ENCODE measurements around the gene PPFIBP2. TPM values are rescaled to one million over a fixed set of nuclear protein-coding genes. Genes with fewer than 3 reads are reported as not detected.

The PPFIBP2 gene
- total RNA-seq, 2 experiments from 2014 or later = 102 to 182 TPM

- H3K27ac ChIP-seq (ENCODE audit: low read depth, low read length, poor library complexity, severe bottlenecking) = no peak overlapping the region
- no peaks in the 10 kb centered on the region for H3K79me2 ChIP-seq (ENCODE audit: insufficient read depth, low read depth, low read length)
- H4K20me1 ChIP-seq (ENCODE audit: insufficient read depth, low read length) = no peaks in the 10 kb centered on the region
- no peak overlapping the region for H3K4me3 ChIP-seq (ENCODE audit: low read depth, low read length, poor library complexity, severe bottlenecking)
- H3K36me3 ChIP-seq (ENCODE audit: insufficient read depth, low read length) = no peaks in the 10 kb centered on the region
- intact Hi-C loops (cut with micrococcal nuclease; ENCODE audit: unreplicated experiment) = no loop called here
- H3K9me3 ChIP-seq (ENCODE audit: low read length) = no peaks in the 10 kb centered on the region
- H3K4me1 ChIP-seq (ENCODE audit: insufficient read depth, low read length, poor library complexity, severe bottlenecking) = peaks cover 14% of the 10 kb centered on the region
- H2AFZ ChIP-seq (ENCODE audit: low read length) = no peak overlapping the region
- H3K4me2 ChIP-seq (ENCODE audit: low read length) = no peak overlapping the region
- CTCF ChIA-PET (ENCODE audit: unreplicated experiment) = interaction anchor here (0.7 to 0.9 kb wide), 2 partner anchors 22 to 54 kb away, joined by 3 read pairs; no protein-coding TSS in a partner anchor
- no TSS peak for BruUV-seq (replicated peaks)
- H3K9me2 ChIP-seq (ENCODE audit: insufficient read depth, low read length) = no peaks in the 10 kb centered on the region
- POLR2A ChIA-PET = interaction anchor here (1.0 kb wide), 1 partner anchor 9 kb away, joined by 3 read pairs; no protein-coding TSS in a partner anchor
- no peak for TF ChIP-seq CTCF (conservative IDR thresholded peaks at IDR 0.05; ENCODE audit: low read length)
- TF ChIP-seq EZH2phosphoT487 (IDR thresholded peaks at IDR 0.05; ENCODE audit: borderline replicate concordance, low read depth, low read length) = no peak
- DNase-seq (ENCODE audit: low spot score) = no peak
These were observed 23.3 kb upstream of the PPFIBP2 start for GRCh38 chr11:7490535-7490934.

- no peak overlapping the region for H3K27ac ChIP-seq (ENCODE audit: low read depth, low read length, poor library complexity, severe bottlenecking)
- CTCF ChIA-PET (ENCODE audit: unreplicated experiment) = no interaction called here
These were observed 21.5 kb upstream of the PPFIBP2 start for GRCh38 chr11:7492253-7492652.

More at GRCh38 chr11:7492253-7492652, 21.5 kb upstream of the PPFIBP2 start:
- intact Hi-C loops (cut with micrococcal nuclease; ENCODE audit: unreplicated experiment) = no loop called here
- H3K36me3 ChIP-seq (ENCODE audit: insufficient read depth, low read length) = no peaks in the 10 kb centered on the region
- H4K20me1 ChIP-seq (ENCODE audit: insufficient read depth, low read length) = no peaks in the 10 kb centered on the region
- no peak overlapping the region for H3K4me3 ChIP-seq (ENCODE audit: low read depth, low read length, poor library complexity, severe bottlenecking)
- H2AFZ ChIP-seq (ENCODE audit: low read length) = no peak overlapping the region
- H3K4me2 ChIP-seq (ENCODE audit: low read length) = no peak overlapping the region
- no peak for DNase-seq (ENCODE audit: low spot score)
- BruUV-seq (replicated peaks) = no TSS peak
- no peaks in the 10 kb centered on the region for H3K9me2 ChIP-seq (ENCODE audit: insufficient read depth, low read length)
- H3K79me2 ChIP-seq (ENCODE audit: insufficient read depth, low read depth, low read length) = no peaks in the 10 kb centered on the region
- no peak for TF ChIP-seq EZH2phosphoT487 (IDR thresholded peaks at IDR 0.05; ENCODE audit: borderline replicate concordance, low read depth, low read length)
- TF ChIP-seq CTCF (conservative IDR thresholded peaks at IDR 0.05; ENCODE audit: low read length) = no peak
- POLR2A ChIA-PET = interaction anchor here (1.3 kb wide), 2 partner anchors 14 to 38 kb away, joined by 3 read pairs; no protein-coding TSS in a partner anchor
- no peaks in the 10 kb centered on the region for H3K9me3 ChIP-seq (ENCODE audit: low read length)
- peaks cover 32% of the 10 kb centered on the region for H3K4me1 ChIP-seq (ENCODE audit: insufficient read depth, low read length, poor library complexity, severe bottlenecking)
